HG03066 (cell line): Measurements from ENCODE around the gene TFIP11.

ENCODE experiments used
- ATAC-seq: cut with Tn5 transposase; IDR thresholded peaks from one replicate; pipeline ENCODE4 v1.9.1; 2021; ENCODE audit warnings: low read depth; ENCODE audit not compliant: unreplicated experiment

TFIP11 gene

DNA sequence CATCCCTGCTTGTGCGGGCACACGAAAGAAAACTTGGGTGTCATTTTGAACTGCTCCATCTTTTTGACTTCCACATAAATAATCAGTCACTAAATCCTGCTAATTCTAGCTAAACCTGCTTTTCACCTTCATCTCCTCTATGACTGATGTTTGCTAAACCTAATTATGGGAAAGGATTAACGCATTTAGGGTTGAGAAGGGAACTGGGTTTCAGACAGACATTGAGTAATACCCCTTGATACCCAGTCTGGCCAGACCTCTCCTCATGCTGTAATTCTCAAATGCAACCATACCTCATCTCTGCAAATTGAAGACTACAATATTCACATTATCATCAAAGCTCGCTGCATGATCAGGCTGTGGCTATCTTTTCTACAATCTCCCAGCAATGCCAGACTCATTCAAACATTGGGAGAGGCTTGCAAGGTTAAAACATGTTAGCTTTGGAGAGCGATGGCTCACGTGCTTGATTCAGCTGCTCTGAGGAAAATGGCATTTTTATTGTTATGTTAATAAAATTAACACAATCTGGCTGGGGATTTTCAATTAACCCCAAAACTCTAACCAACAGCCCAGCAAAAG, 31.1 kb downstream of the TFIP11 start:
- no peak for ATAC-seq

DNA sequence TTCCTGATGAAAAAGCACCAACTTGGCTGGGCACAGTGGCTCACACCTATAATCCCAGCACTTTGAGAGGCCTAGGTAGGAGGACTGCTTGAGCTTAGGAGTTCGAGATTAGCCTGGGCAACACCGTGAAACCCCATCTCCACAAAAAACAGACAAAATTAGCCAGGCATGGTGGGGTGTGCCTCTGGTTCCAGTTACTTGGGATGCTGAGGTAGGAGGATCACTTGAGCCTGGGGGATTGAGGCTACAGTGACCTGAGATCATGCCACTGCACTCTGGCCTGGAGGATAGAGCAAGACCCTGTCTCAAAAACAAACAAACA, 31.7 kb downstream of the TFIP11 start:
- no peak for ATAC-seq

- no peak for ATAC-seq
Observed at GRCh38 chr22:26479792-26480610, 32.3 kb downstream of the TFIP11 start.

DNA sequence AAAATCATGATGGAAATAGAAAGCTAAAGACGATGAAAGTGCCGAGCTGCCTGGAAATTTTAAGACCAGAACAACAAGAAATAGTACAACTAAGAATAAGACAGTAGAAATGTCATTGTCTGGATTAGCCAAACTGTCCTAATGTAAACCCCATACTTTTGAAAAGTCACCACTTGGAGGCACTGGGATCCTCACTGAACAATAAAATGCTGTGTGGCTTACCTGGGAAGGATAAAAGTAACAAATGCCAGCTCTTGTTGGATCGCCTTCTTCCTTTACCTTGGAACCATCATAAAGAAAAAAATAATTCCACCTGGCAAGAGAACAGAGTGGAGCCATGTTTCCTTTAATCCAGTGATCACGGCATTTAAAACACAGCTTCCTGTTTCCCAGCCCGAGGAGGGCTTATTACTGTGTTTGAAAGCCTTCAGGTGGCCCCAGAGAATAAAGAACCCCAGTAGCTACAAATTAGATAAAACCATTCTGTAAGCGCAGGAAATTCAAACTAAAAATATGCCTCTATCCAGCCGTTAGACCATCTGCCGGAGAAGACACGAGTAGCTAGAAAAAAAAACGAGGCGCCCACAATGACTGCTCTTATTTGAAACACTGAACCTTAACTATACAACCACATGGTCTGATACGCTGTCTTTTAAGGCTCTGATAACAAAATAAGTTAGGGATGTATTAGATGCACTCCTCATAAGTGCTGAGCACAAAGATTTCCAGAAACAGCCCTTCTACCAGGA, 33.1 kb downstream of the TFIP11 start:
- no peak for ATAC-seq

DNA sequence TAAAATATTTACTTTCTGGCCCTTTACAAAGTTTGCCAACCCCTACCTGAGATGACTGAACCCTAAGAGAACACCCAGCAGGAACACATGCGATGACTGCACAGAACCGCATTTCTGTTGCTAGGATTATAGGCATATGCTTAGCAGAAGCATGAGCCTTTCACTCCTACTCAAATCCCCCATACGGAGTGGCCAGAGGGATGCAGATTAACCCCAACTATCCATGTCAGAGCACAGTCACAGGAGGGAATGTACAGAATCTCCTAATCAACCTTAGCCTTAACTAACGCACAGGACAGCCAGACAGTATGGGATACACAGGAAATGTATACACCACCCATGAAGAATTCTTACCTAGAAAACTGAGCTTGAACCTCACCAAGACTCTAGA, 34.9 kb downstream of the TFIP11 start:
- ATAC-seq = no peak

DNA sequence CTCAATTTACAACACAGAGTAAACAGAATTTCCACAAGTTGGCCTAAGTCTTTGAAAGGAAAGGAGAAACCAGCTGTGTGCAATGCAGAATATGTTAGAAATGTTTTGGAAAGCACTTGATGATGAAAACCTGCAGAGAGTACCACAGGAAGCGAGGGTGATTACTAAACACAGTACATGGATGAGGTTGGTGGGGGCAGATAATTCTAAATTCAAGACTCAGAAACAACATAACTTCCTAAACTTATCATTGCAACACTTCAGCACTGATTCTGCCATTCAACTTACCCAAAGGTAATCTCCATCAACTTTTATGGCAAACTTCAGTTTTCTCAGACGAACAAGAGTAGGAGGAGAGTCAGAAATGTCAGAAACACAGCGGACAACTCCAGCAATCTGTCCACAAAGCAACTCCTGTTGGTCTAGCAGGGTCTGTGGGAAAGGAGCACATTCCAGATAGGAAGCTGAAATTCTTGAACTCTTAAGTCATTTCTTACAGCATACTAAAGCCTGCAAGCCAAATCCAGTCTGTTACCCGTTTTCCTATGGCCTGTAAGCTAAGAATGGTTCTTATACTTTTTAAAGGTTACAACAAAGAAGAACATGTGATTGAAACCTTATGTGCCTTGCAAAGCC, 35.5 kb downstream of the TFIP11 start:
- ATAC-seq = no peak

GRCh38 chr22:26474682-26475081, 37.6 kb downstream of the TFIP11 start:
- ATAC-seq = no peak

GRCh38 chr22:26471522-26471921, 40.8 kb downstream of the TFIP11 start:
- no peak for ATAC-seq

- ATAC-seq = no peak
Observed at GRCh38 chr22:26470807-26471206, 41.5 kb downstream of the TFIP11 start.

- no peak for ATAC-seq
Observed at GRCh38 chr22:26466196-26466595, 46.1 kb downstream of the TFIP11 start.

GRCh38 chr22:26464312-26464711, 48.0 kb downstream of the TFIP11 start:
- no peak for ATAC-seq

DNA sequence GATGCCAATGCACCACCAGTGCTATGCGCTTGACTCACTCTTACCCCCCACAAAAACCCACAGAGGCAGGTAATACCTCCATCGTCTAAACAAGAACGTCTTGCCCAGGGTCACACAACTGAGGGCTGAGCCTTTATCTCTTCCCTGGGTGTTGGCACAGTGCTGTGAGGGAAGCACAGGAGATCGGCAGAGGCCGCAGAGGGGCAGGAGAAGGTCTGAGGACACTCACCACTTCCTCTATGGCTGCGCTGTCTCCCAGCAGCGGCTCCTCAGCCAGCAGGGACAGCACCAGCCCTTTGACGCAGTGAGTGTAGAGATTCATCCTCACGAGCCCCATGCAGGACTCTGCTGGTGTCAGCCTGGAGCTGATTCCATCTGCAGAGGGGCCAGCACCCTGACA, 48.6 kb downstream of the TFIP11 start:
- ATAC-seq = no peak

DNA sequence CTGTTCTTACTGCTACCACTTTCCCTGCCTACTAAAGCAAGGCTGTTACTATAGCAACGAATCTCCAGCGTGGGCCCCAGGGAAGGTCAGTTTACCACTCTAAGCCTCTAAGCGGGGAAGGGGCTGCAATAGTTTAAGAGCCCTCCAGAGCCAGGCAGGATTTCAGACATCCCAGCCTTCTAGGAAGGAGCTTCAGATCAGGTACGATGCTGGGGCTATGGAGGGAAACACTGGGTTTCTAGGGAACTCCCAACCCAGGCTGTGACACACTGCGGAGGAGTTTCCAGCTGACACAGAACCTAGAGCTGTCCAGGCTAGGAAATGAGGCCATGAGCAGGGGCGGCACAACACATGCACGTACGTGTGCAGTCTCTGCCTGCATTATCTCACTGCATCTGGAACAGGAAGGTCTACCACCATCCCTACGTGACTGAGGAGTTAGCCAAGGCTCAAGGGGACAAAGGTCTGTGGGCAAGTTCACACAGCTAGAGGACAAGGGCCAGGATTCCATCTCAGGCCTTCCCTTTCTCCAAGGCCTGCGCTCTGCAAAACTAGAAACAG, 49.1 kb downstream of the TFIP11 start:
- ATAC-seq = no peak

DNA sequence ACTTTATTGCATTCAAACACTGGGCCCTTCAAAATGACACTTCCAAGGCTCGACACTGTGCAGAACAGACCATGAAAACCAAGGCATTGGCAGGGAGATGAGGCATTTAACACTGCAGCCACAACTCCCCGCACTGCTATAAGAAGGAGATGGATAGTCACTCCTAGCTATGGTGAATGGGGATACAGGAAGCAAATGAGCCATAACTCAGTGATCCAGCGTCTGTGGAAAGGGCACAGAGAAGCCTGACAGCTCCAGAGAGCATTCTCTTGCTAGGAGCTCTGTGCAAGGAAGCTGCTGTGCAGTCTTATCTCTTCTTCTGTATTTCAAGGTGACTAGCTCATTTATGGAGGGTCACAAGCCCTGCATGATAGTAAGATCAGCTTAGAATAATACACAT, 49.6 kb downstream of the TFIP11 start:
- ATAC-seq = no peak

- ATAC-seq = no peak
Observed at GRCh38 chr22:26462051-26462450, 50.2 kb downstream of the TFIP11 start.

DNA sequence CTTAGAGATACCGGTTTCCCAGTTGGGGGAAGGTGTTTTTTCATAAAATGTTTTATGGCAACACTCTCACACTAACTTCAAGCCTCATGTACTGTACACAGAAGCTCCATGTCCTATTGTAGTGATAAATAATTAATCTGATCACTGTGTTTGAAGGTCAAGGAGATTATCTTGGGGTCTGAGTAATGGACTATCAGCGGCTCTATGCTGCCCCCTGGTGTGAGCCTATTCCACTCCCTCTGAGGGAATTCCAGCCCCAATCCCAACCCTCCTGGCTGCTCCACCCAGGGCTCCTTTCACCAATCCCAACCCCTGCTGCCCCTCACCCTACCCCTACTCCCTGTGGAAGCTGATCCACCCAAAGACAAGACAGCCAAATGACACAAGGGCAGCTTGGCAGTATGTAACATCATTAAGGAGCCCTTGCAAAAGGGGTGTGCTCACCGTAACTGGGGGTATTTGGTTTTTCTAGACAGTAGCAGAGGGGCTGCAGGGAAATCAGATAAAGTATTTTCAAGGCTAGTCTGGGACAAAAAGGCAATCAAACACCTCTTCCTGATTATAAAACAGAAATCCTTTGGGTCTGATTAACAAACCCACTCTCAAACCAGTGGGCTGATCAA, 51.0 kb downstream of the TFIP11 start:
- ATAC-seq = no peak

DNA sequence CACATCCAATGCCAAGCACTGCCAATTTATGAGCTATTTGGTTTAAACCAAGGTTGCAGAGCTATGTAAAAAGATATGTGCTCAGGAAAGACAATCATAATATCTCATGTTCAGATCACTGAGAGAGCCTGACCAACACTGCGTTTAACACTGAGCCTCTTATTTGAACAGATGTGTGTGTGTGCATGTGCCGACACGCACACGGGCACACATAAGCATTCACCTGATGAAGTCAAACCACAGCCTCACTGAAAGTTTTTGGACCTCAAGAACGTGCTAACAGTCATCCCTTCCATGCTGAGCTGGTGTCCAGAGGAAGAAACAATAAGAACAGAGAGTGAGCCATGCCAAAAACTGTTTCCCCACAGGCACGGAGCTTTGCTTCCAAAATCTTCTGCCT, 52.1 kb downstream of the TFIP11 start:
- no peak for ATAC-seq

- ATAC-seq = no peak
Observed at GRCh38 chr22:26457661-26458272, 54.5 kb downstream of the TFIP11 start.

- ATAC-seq = no peak
Observed at GRCh38 chr22:26453812-26454500, 58.3 kb downstream of the TFIP11 start.

DNA sequence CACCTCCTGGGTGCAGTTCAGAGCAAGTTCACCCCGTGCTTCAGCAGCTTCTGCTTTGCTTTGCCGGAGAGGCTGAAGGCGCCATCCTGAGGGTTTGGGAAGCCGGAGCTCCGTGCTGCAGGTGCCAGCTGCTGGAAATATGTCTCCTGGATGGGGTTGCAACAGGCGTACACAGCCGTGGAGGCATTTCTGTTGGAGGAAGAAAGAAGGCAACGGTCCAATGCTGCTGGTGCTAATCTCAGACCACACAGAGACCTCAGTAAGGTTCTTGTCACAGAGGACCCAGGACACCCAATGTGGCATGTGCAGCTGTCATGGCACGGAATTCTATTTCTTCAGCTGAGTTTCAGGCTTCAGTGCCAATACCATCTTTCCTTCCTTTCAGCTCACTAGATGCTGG, 59.1 kb downstream of the TFIP11 start:
- ATAC-seq = no peak
